Stimulated activated naive CD8-positive, alpha-beta T cell treated with anti-CD3 and anti-CD28 coated beads, Interleukin-15, Interleukin-2, amounts not matched to agents 100 ng/mL and 50 ng/mL, for 24 hours (primary cell): ENCODE measurements around the gene ACOX3.

Experiments used
- H3K27ac Mint-ChIP-seq: one replicate; pipeline ENCODE4 v1.8.0; 2021; ENCODE audit warnings: mild to moderate bottlenecking, mixed read lengths
- H3K27me3 Mint-ChIP-seq: one replicate; pipeline ENCODE4 v1.8.0; 2021; ENCODE audit warnings: mixed read lengths
- H3K36me3 Mint-ChIP-seq: one replicate; pipeline ENCODE4 v1.8.0; 2021; ENCODE audit warnings: low read depth, mixed read lengths
- H3K4me1 Mint-ChIP-seq: one replicate; pipeline ENCODE4 v1.8.0; 2021; ENCODE audit warnings: low read depth, mixed read lengths
- H3K4me3 Mint-ChIP-seq: one replicate; pipeline ENCODE4 v1.8.0; 2021; ENCODE audit warnings: mild to moderate bottlenecking, mixed read lengths
- H3K9me3 Mint-ChIP-seq: one replicate; pipeline ENCODE4 v1.8.0; 2021; ENCODE audit warnings: mixed read lengths

ACOX3 gene

DNA sequence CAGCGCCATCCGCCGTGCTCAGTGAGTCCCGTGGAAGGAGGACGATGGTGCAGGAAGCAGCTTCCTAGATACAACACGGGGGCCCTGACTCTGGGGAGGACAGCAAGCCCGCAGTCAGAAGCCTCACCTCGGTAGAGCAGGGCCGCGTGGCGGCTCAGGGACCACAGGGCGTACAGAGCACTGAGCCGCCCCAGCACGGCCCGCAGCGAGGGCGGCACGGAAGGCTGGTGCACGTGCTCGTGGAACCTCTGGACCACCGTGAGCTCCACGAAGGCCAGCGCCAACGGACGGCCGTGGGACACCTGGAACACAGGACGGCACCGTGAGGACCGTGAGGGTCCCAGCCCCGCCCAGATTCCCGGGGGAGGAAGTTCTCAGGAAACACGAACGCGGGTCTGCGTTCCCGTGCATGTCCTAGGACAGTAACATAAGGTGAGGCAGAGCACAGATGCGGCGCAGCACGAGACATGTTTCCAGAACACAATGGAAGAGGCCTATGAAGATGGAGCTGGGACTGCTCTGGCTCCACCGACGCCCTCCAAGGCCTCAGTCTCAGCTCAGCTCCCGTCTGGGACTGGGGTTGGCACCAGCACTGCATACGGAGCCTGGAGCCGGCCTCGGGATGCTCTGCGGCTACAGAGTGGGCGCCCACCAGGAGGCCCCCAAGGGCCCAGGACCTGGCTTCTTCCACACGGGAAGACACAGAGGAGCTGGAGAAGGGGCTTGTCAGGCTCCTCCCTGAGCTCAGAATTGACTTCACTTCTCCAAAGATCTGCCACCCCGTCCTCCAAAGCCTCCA lies 65.5 kb downstream of the ACOX3 start:
- peaks cover 5% of the 10 kb centered on the region for H3K36me3 Mint-ChIP-seq
- no peaks in the 10 kb centered on the region for H3K4me1 Mint-ChIP-seq
- H3K4me3 Mint-ChIP-seq: no peak overlapping the region
- no peaks in the 10 kb centered on the region for H3K9me3 Mint-ChIP-seq
- H3K27me3 Mint-ChIP-seq: no peaks in the 10 kb centered on the region
- H3K27ac Mint-ChIP-seq: no peak overlapping the region

DNA sequence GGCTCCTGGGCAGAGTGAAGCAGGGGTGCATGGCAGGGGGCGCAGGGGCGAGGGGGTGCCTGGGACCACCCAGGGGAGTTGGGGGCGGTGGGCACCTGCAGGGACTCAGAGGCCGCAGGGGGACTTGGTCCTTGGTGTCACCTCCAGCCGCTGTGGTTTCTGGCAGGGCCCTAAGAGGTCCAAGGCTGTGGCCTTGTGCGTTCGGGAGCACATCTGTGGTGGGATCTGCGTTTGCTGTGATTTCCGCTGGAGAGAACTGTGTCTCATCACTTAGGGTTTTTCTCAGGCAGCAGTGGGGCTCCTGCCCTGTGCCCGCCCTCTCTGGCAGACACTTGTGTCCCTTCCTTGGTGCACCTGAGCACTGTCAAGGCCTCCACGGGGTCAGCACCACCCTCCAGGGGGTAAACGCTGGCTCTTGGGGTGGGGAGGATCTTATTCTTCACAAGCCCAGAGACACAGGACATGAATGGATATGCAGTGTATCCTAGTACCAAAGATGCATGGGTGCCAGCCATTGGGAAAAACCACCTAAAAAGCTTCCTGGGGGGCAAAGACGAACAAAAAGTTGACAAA lies 66.5 kb downstream of the ACOX3 start:
- Mint-ChIP-seq H3K27me3 (no peaks in the 10 kb centered on the region), H3K9me3 (no peaks in the 10 kb centered on the region), H3K27ac (no peak overlapping the region), H3K36me3 (peaks cover 5% of the 10 kb centered on the region), H3K4me1 (no peaks in the 10 kb centered on the region), H3K4me3 (no peak overlapping the region)

DNA sequence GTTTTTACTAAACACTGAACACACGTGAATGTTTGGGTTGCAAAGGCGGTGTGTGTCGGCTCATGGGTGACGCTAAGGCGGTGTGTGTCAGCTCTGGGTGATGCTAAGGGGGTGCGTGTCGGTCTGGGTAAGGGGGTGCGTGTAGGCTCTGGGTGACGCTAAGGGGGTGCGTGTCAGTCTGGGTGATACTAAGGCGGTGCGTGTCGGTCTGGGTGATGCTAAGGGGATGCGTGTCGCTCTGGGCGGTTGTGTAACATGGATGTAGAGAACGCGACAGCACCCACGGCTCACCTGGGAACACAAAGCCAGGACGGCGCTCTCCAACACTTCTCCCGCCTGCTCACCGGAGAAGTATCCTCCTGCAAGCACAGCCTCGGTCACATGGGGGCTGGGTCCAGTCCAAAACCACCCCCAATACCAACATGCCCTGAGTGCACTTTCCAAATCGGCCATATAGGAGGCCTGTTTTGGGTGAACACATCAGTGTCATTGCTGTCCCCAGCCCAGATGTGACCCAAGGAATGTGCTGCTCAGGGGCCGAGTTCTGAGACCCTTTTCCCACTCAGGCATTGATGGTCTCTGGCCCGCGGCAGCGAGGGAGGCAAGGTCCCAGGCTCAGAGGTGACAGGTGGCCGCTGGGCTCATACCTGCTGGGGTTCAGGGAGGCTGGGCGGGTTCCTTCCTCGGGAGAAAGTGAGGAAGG lies 67.1 kb downstream of the ACOX3 start:
- no peaks in the 10 kb centered on the region for H3K27me3 Mint-ChIP-seq
- H3K4me1 Mint-ChIP-seq: no peaks in the 10 kb centered on the region
- H3K9me3 Mint-ChIP-seq: no peaks in the 10 kb centered on the region
- H3K4me3 Mint-ChIP-seq: no peak overlapping the region
- no peak overlapping the region for H3K27ac Mint-ChIP-seq
- H3K36me3 Mint-ChIP-seq: peaks cover 5% of the 10 kb centered on the region

DNA sequence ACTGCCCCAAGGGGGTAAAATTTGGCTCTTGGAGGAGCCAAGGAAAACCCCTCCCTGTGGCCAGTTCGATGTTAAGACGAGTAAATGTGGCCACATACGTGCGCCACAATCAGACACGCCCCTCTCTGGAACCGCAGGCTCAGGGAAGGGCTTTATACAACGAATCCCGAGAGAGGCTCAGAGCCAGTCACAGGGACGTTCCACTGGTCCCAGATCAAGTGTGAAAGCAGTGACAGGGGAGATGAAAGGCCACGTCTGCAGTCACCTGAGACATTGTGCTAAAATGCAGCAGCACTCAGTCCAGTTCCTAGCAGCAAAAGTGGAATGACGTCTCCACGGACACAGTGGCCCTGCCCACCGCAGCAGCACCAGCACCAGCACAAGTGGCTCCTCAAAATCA lies 68.0 kb downstream of the ACOX3 start:
- H3K4me3 Mint-ChIP-seq: no peak overlapping the region

DNA sequence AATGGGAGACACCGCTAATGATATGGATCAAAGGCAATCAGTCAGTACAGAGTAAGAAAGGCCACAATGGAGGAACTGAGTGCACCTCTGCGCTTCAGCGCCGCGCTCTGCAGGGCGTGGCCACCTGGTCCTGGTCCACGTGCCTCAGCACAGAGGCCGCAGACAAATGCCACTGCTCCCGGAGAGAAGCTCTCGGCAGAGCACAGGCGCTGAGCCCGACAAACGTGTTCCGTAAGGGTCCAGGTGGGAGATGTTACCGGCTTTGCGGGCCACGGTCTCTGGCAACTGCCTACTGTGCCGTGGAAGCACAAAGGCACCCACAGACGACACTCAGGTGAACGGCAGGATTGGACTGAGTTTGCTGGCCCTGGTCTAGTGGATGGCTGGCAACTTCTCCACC lies 68.9 kb downstream of the ACOX3 start:
- H3K9me3 Mint-ChIP-seq: no peaks in the 10 kb centered on the region
- H3K36me3 Mint-ChIP-seq: peaks cover 5% of the 10 kb centered on the region
- H3K27me3 Mint-ChIP-seq: no peaks in the 10 kb centered on the region
- no peak overlapping the region for H3K27ac Mint-ChIP-seq
- no peak overlapping the region for H3K4me3 Mint-ChIP-seq
- H3K4me1 Mint-ChIP-seq: no peaks in the 10 kb centered on the region

More for the DNA sequence above, 68.0 kb downstream of the ACOX3 start:
- Mint-ChIP-seq H3K9me3 (no peaks in the 10 kb centered on the region), H3K27ac (no peak overlapping the region), H3K27me3 (no peaks in the 10 kb centered on the region), H3K4me1 (no peaks in the 10 kb centered on the region), H3K36me3 (peaks cover 5% of the 10 kb centered on the region)

DNA sequence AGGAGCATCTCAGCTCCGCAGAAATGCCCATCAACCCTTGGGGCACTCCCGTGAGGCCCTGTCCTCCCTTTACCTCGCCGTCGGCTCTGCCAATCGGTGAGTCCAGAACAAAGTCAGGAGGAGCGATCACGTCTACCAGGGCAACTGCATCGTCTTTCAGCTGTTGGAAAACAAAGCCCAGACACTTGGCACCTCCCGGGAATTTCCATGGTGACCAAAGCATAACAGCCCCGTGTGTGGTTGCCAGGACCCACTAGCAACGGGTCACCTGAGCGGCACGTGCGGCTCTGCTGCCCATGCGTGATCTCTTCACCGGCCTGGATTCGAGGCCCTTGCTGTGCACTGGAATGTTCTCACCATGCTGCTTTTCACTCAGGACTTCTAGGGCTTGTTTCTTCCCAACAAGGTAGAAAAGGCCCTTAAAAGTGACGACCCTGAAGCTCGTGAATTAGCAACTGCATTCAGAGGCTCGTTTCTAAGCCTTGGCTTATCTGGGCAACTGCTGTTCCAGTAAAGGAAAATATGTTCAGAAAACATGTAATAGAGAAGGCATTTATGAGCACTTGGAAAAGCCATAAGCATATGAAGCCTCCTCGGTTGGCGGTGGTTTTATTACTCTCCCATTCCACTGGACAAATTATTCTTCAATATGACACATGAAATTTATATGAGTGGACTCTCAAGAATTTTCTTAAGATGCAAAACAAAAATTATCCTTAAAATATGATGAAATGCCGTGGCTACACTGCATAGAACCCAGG lies 69.5 kb downstream of the ACOX3 start:
- Mint-ChIP-seq H3K4me1 (no peaks in the 10 kb centered on the region), H3K9me3 (no peaks in the 10 kb centered on the region), H3K36me3 (peaks cover 11% of the 10 kb centered on the region), H3K27me3 (no peaks in the 10 kb centered on the region), H3K4me3 (no peak overlapping the region), H3K27ac (no peak overlapping the region)

DNA sequence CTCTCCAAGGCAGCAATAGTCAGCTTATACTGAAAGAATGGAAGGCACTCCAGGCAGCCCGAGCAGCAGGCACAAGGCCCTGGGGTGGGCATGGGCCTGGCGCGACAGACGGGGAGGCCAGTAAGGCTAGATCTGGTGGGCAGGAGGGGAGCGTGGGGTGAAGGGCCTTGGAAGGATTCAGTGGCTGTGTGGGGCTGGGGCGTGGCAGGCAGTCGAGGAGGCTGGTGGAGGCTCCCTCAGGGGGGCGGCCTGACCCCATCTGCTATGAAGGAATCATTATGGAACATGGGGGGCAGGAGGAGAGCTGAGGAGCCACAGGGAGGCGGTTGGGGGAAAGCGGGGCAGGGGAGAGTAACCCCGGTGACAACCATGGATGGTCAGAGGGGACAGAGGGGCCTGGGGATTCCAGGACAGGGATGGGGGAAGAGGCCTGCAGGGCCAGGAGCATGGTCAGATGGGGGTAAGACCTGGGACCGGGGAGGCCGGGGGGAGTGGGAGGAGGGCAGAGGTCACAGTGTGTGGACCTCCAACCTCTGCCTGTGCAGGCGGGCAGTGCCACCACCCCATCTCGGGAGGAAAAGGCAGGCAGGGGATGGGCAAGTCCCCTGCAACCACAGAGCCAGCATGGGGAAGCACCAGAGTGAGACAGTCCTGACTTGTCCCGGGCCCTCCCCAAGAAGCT lies 70.3 kb downstream of the ACOX3 start:
- no peak overlapping the region for H3K4me3 Mint-ChIP-seq
- H3K4me1 Mint-ChIP-seq: no peaks in the 10 kb centered on the region
- H3K36me3 Mint-ChIP-seq: peaks cover 15% of the 10 kb centered on the region
- no peak overlapping the region for H3K27ac Mint-ChIP-seq
- H3K27me3 Mint-ChIP-seq: no peaks in the 10 kb centered on the region
- H3K9me3 Mint-ChIP-seq: no peaks in the 10 kb centered on the region

DNA sequence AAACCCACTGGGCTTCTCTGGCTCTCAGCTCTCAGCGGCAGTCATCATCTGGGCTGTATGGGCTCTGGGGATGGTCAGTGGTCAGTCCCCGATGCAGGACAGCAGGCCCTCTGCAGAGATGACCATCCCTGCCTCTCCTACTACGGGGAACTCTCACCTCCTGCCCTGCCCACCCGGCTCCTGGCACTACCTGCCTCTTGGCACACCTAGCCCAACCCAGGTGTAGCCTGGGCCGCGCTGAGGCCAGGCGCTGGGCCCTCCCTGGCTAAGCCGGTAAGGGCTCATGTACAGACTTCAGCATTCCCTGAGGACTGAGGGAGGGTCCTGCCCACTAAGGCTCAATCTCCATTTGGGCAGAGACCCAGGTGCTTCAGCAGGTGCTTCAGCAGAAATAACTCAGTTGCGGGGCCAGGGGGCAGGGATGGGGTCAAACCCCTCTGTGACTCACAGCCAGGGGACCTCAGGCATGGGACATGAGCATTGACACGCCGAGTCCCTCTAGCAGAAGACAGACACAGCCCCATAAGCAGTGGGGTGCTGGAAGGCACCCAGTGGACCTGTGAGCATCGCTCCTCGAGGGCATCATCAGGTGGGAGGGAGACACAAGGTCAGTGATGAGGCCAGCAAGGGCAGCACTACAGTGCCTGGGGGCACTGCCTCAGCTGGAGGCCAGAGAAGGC lies 71.0 kb downstream of the ACOX3 start:
- Mint-ChIP-seq H3K36me3 (peaks cover 17% of the 10 kb centered on the region), H3K4me3 (no peak overlapping the region), H3K27ac (no peak overlapping the region), H3K4me1 (no peaks in the 10 kb centered on the region), H3K27me3 (no peaks in the 10 kb centered on the region), H3K9me3 (no peaks in the 10 kb centered on the region)

DNA sequence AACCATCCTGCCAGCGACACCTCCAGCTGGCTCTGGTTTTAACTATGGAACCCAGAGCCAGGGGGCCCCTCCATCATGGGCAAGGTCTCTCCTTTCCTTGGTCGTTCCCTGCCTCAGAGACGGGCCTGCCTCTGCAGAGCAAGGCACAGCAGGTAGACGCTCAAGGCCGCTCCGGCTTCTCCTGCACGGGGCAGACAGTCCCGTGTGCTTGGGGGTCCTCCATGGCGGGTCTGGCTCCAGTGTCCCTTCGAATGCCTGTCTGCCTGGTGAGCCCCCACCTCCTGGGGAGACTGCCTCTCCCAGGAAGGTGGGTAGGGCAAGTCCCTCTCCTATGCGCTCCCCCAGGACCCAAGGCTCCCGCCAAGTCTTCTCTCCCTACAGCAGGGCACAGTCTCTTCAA lies 71.5 kb downstream of the ACOX3 start:
- no peak overlapping the region for H3K4me3 Mint-ChIP-seq
- no peaks in the 10 kb centered on the region for H3K4me1 Mint-ChIP-seq
- H3K27me3 Mint-ChIP-seq: no peaks in the 10 kb centered on the region
- H3K9me3 Mint-ChIP-seq: no peaks in the 10 kb centered on the region
- H3K27ac Mint-ChIP-seq: no peak overlapping the region
- H3K36me3 Mint-ChIP-seq: peaks cover 23% of the 10 kb centered on the region

DNA sequence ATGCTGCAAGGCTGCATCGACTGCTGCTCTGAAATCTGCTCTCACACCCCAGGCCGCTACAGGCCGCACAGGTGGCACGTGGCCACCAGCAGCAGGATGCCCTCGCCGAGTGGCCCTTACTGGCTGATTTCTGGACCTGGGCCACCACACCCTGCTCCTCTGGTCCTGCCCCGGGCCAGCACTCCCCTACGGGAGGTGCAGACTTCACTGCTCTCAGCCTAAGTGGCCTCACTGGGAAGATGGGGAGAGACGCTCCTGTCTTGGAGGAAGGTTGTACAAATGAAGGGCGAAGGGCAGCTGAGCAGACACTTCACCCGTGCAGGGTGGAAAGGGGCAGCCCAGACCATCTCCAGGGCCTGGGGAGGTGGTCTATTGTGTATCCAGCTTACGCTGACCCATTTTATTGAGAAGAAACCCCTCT lies 72.5 kb downstream of the ACOX3 start:
- Mint-ChIP-seq H3K27me3 (no peaks in the 10 kb centered on the region), H3K36me3 (peaks cover 27% of the 10 kb centered on the region), H3K4me1 (no peaks in the 10 kb centered on the region), H3K27ac (no peak overlapping the region), H3K4me3 (no peak overlapping the region), H3K9me3 (peaks cover 4% of the 10 kb centered on the region)

DNA sequence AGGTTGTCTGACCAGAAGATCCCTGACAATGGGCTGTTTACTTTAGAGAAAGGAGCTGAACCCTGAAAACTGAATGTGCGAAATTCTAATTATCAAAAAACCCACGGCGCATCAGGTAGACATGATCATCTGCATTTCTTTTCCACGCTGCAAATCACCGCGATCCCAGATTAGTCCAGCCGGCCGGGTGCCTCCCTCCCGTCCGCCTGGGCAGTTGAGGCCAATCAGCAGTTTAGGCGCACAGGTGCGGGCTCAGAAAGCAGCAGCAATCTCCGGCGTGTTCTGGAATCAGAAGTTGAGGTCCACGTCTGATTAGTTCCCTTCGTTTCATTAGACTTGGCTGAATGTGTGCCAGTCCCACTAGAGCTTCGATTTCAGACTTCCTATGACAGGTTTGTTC lies 73.9 kb downstream of the ACOX3 start:
- peaks cover 8% of the 10 kb centered on the region for H3K9me3 Mint-ChIP-seq
- H3K27me3 Mint-ChIP-seq: no peaks in the 10 kb centered on the region
- H3K36me3 Mint-ChIP-seq: peaks cover 28% of the 10 kb centered on the region
- H3K27ac Mint-ChIP-seq: no peak overlapping the region
- no peaks in the 10 kb centered on the region for H3K4me1 Mint-ChIP-seq
- H3K4me3 Mint-ChIP-seq: no peak overlapping the region

DNA sequence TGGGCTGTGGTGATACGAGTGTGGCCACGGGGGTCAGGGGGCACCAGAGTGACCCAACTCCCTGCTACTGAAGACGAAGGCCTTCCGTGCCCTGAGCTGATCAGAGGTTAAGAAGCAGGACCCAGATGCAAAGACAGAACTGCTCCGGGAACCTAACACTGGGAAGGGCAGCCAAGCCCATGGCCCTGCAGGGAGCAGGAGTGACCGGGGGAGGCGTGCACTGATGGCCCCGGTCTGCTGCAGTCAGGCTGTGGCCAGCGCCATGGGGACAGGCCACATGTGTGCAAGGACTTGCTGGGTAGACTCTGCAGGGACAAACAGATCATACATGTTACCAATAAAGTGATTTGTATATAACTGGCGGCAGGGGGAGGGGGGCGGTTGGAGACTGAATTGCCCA lies 74.6 kb downstream of the ACOX3 start:
- Mint-ChIP-seq H3K27ac (no peak overlapping the region), H3K36me3 (peaks cover 28% of the 10 kb centered on the region), H3K4me1 (no peaks in the 10 kb centered on the region), H3K27me3 (no peaks in the 10 kb centered on the region), H3K9me3 (peaks cover 8% of the 10 kb centered on the region), H3K4me3 (no peak overlapping the region)

DNA sequence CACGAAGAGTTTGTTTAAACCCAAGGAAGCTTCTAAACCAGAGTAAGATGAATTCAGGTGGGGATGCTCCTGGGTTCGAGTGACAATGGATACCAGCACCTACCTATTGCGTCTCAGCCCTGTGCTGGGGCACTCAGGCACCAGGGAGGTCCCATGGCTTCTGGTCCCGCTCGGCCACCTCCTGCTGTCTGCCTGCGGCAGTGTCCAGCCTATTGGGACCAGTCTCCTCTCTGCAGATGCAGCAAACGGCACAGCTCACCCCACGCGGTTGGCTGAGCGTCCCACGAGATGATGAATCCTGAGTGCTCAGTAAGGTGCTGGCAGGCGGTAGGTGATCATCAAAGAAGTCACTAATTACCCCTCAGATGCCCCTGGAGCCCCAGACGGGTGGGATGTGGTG lies 75.2 kb downstream of the ACOX3 start:
- H3K9me3 Mint-ChIP-seq: peaks cover 8% of the 10 kb centered on the region
- no peaks in the 10 kb centered on the region for H3K4me1 Mint-ChIP-seq
- no peak overlapping the region for H3K27ac Mint-ChIP-seq
- peaks cover 28% of the 10 kb centered on the region for H3K36me3 Mint-ChIP-seq
- no peak overlapping the region for H3K4me3 Mint-ChIP-seq
- no peaks in the 10 kb centered on the region for H3K27me3 Mint-ChIP-seq

DNA sequence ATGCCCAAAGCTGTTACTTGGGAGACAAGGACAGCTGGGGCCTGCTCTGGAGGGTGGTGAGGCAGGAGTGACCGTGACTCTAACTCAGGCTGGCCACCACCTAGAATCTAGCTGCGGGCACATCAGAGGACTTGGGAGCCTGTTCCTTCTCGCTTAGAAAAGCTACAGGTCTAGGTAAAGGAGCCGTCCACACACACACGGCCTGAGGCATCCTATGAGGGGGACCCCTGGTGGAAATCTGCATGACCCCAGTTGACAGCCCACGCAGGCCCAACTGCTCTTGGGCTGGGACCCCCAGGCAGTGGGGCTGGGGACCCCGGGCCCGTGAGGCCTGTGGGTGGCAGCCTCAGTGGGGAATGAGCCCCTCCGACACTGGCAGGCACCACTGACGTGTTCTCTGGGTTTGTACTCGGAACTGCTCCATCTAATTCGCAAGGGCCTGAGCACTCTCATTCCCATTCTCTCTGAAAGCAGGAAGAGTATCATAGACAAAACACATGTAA lies 75.6 kb downstream of the ACOX3 start:
- no peaks in the 10 kb centered on the region for H3K4me1 Mint-ChIP-seq

More for the DNA sequence above, 75.6 kb downstream of the ACOX3 start:
- no peak overlapping the region for H3K27ac Mint-ChIP-seq
- peaks cover 28% of the 10 kb centered on the region for H3K36me3 Mint-ChIP-seq
- no peak overlapping the region for H3K4me3 Mint-ChIP-seq
- no peaks in the 10 kb centered on the region for H3K27me3 Mint-ChIP-seq
- H3K9me3 Mint-ChIP-seq: peaks cover 8% of the 10 kb centered on the region
